Fibroblast of lung (primary cell): Measurements from ENCODE around the gene HAO2. TPM values are rescaled to one million over a fixed set of nuclear protein-coding genes. Genes with fewer than 3 reads are reported as not detected.
"Not testable (repeated sequence)": the region's sequence is repeated elsewhere in the genome, so short reads cannot be mapped to it uniquely, and the experiment has no call there.

Experiments
- DNase-seq, 2 donors: peaks; one replicate each; pipeline versions ENCODE4 v3.0.0 to v3.0.0-alpha.2; 2010; ENCODE audit warnings: low read depth in 2 of 2
- H2AFZ ChIP-seq: 2 replicates; pipeline ENCODE4 v1.5.1; 2012; ENCODE audit warnings: low read length, control low read depth, inconsistent platforms
- H3K27ac ChIP-seq: 2 replicates; pipeline ENCODE4 v1.5.1; 2011; ENCODE audit warnings: low read length, control low read depth; ENCODE audit not compliant: insufficient read depth
- H3K27me3 ChIP-seq: 2 replicates; pipeline ENCODE4 v1.5.1; 2011; ENCODE audit warnings: mild to moderate bottlenecking, low read length; ENCODE audit not compliant: control insufficient read depth, insufficient read depth
- H3K36me3 ChIP-seq: 2 replicates; pipeline ENCODE4 v1.5.1; 2011; ENCODE audit warnings: low read length; ENCODE audit not compliant: control insufficient read depth, insufficient read depth
- H3K4me1 ChIP-seq: 2 replicates; pipeline ENCODE4 v1.5.1; 2011; ENCODE audit warnings: low read length; ENCODE audit not compliant: control insufficient read depth, insufficient read depth; ENCODE audit errors: extremely low read depth
- H3K4me2 ChIP-seq: 2 replicates; pipeline ENCODE4 v1.5.1; 2011; ENCODE audit warnings: low read length, control low read depth; ENCODE audit not compliant: insufficient read depth; ENCODE audit errors: extremely low read depth
- H3K4me3 ChIP-seq, 4 experiments: fragments of 200-600 bp in 1 of 4; sonication (generic) in 1 of 4; replicated peaks in 1 of 4; 2 replicates each; pipeline ENCODE4 v1.5.1; 2011 to 2016; ENCODE audit warnings: low read length in 4 of 4, low read depth in 3 of 4, mild to moderate bottlenecking in 3 of 4, control low read depth in 2 of 4, inconsistent platforms in 1 of 4, mixed read lengths in 1 of 4; ENCODE audit not compliant: insufficient read depth in 1 of 4; ENCODE audit errors: control extremely low read depth in 1 of 4
- H3K79me2 ChIP-seq: 2 replicates; pipeline ENCODE4 v1.5.1; 2012; ENCODE audit warnings: mild to moderate bottlenecking, low read length, inconsistent platforms; ENCODE audit not compliant: control insufficient read depth, insufficient read depth
- H3K9ac ChIP-seq: 2 replicates; pipeline ENCODE4 v1.5.1; 2011; ENCODE audit warnings: mild to moderate bottlenecking, low read length, control low read depth; ENCODE audit not compliant: insufficient read depth
- H3K9me3 ChIP-seq: 2 replicates; pipeline ENCODE4 v1.5.1; 2012; ENCODE audit warnings: low read depth, low read length; ENCODE audit not compliant: control insufficient read depth, insufficient read depth
- H4K20me1 ChIP-seq: 2 replicates; pipeline ENCODE4 v1.5.1; 2011; ENCODE audit warnings: low read length; ENCODE audit not compliant: control insufficient read depth, insufficient read depth; ENCODE audit errors: extremely low read depth
- EZH2 ChIP-seq: IDR thresholded peaks from 2 replicates; pipeline ENCODE4 v1.5.1; 2012; ENCODE audit warnings: low read length, control low read depth, mild to moderate bottlenecking; ENCODE audit errors: missing control alignments
- polyA plus RNA-seq, 2 donors: library from polyadenylated mRNA; depleted of rRNA in 1 of 2; stranded (reverse) in 1 of 2; unstranded in 1 of 2; fragments of >200 nt; gene quantifications; 2 replicates each; pipeline ENCODE4 v1.2.1, GENCODE V29; 2011 to 2012; ENCODE audit warnings: missing spikeins in 1 of 2
- total RNA-seq: library from RNA; depleted of rRNA; stranded (reverse); fragments of >200 nt; gene quantifications from 2 replicates; pipeline ENCODE4 v1.2.1, GENCODE V29; 2014
- TF ChIP-seq, protein P1 (sequence below), 2 donors: IDR thresholded peaks in 1 of 2; conservative IDR thresholded peaks in 1 of 2; 1 replicate in 1 of 2; 2 replicates in 1 of 2; pipeline ENCODE4 v1.5.1; 2011 to 2012; ENCODE audit warnings: low read length in 2 of 2, control low read depth in 1 of 2, inconsistent platforms in 1 of 2, low read depth in 1 of 2, mild to moderate bottlenecking in 1 of 2

The HAO2 gene
- total and polyA plus RNA-seq, 2 donors (not counting 1 experiment from before 2014, with no cell fraction given), result not detected

DNA sequence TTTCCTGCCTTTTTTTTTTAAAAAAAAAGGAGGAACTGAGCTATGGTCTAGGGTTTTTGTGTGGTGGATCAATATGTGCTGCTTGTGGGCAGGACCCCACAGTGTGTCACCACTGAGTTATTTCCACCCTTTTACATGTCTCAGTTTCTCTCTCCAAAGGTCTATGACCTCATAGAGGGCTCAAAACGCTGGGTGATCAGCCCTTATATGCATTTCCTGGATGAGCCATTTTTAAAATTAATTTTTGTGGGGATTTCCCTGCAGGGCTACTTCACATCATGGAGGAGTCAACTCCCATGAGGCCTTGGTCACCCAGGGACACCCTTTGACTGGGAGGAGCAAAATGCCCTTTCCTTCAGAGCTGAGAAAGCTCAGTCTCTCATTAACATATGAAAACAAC, 20.7 kb upstream of the HAO2 start:
- H3K9ac ChIP-seq, result no peak overlapping the region

DNA sequence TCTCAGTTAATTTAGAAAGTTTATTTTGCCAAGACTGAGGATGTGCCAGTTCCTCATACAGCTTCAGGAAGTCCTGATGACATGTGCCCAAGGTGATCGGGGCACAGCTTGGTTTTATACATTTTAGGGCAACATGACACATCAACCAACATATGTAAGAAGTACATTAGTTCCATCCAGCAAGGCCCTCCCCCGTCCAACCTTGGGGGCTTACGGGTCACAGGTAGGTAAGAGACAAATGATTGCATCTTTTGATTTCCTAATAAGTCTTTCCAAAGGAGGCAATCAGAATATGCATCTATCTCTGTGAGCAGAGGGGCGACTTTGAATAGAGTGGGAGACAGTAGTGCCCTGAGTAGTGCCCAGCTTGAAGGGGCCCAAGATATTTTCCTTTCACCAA, 19.6 kb upstream of the HAO2 start:
- no peak overlapping the region for H3K9ac ChIP-seq
- no peak overlapping the region for H3K4me3 ChIP-seq
- no peak for TF ChIP-seq EZH2
- TF ChIP-seq, protein P1, sequence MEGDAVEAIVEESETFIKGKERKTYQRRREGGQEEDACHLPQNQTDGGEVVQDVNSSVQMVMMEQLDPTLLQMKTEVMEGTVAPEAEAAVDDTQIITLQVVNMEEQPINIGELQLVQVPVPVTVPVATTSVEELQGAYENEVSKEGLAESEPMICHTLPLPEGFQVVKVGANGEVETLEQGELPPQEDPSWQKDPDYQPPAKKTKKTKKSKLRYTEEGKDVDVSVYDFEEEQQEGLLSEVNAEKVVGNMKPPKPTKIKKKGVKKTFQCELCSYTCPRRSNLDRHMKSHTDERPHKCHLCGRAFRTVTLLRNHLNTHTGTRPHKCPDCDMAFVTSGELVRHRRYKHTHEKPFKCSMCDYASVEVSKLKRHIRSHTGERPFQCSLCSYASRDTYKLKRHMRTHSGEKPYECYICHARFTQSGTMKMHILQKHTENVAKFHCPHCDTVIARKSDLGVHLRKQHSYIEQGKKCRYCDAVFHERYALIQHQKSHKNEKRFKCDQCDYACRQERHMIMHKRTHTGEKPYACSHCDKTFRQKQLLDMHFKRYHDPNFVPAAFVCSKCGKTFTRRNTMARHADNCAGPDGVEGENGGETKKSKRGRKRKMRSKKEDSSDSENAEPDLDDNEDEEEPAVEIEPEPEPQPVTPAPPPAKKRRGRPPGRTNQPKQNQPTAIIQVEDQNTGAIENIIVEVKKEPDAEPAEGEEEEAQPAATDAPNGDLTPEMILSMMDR (conservative IDR thresholded peaks at IDR 0.05 in 1 of 2, IDR thresholded peaks at IDR 0.05 in 1 of 2; ENCODE audit: low read depth in 1 of 2, low read length in 2 of 2), result no peak
- DNase-seq, result no peak
- no peaks in the 10 kb centered on the region for H3K79me2 ChIP-seq
- no peak overlapping the region for H2AFZ ChIP-seq
- no peaks in the 10 kb centered on the region for H3K27me3 ChIP-seq
- H3K27ac ChIP-seq, result no peak overlapping the region
- no peak overlapping the region for H3K4me2 ChIP-seq
- no peaks in the 10 kb centered on the region for H3K4me1 ChIP-seq
- no peaks in the 10 kb centered on the region for H3K9me3 ChIP-seq
- H3K36me3 ChIP-seq, result no peaks in the 10 kb centered on the region
- H4K20me1 ChIP-seq, result no peaks in the 10 kb centered on the region

More for the DNA sequence above, 20.7 kb upstream of the HAO2 start:
- Histone ChIP-seq H3K27ac (no peak overlapping the region), H3K4me1 (no peaks in the 10 kb centered on the region), H3K36me3 (no peaks in the 10 kb centered on the region), H3K79me2 (no peaks in the 10 kb centered on the region), H3K4me2 (no peak overlapping the region), H3K27me3 (no peaks in the 10 kb centered on the region), H4K20me1 (no peaks in the 10 kb centered on the region), H3K9me3 (no peaks in the 10 kb centered on the region), H3K4me3 (no peak overlapping the region), H2AFZ (no peak overlapping the region)
- TF ChIP-seq EZH2, result no peak
- TF ChIP-seq, protein P1 (conservative IDR thresholded peaks at IDR 0.05 in 1 of 2, IDR thresholded peaks at IDR 0.05 in 1 of 2; ENCODE audit: low read depth in 1 of 2, low read length in 2 of 2), result no peak
- DNase-seq, result peak in 1 of 2 donors; percentile 28

DNA sequence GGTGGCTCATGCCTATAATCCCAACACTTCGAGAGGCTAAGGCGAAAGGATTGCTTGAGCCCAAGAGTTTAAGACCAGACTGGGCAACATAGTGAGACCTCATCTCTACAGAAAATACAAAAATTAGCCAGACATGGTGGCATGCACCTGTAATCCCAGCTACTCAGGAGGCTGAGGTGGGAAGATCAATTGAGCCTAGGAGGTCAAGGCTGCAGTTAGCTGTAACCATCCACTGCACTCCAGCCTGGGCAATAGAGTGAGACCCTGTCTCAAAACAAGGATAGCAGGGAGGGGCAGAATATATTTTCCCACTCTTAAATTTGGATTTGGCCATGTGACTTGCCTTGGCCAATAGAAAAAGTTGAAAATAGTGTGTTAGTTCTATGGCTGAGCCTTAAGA, 17.7 kb upstream of the HAO2 start:
- H3K9ac ChIP-seq, H3K4me3 ChIP-seq, H3K36me3 ChIP-seq, H3K4me1 ChIP-seq, H2AFZ ChIP-seq, H3K27me3 ChIP-seq, H3K4me2 ChIP-seq, H4K20me1 ChIP-seq, DNase-seq, H3K79me2 ChIP-seq, H3K27ac ChIP-seq, H3K9me3 ChIP-seq: not testable (repeated sequence)
